BJ (cell line): ENCODE results near the gene HOXA5. TPM values are rescaled to one million over a fixed set of nuclear protein-coding genes. Genes with fewer than 3 reads are reported as not detected.
A peak's percentile ranks its signal among the peaks of the same experiment; 100 is the strongest.

Experiments
- CTCF ChIA-PET: fragments of 350-600 bp; formaldehyde crosslinking; extraction: SDS; loops from one replicate; lab custom pipeline; 2021; ENCODE audit warnings: antibody characterized with exemption, inconsistent platforms; lab: Yijun Ruan, JAX
- POLR2A ChIA-PET: fragments of 300-600 bp; sonication (Branson Sonifier 250); formaldehyde crosslinking; extraction: SDS; loops from one replicate; lab custom pipeline; 2021; ENCODE audit warnings: antibody characterized with exemption; lab: Charles Lee
- DNase-seq: peaks from one replicate; pipeline ENCODE4 v3.0.0-alpha.2; 2011; ENCODE audit warnings: low read depth
- H3K27me3 ChIP-seq: 2 replicates; pipeline ENCODE4 v1.6.0; 2011; ENCODE audit warnings: low read length; ENCODE audit not compliant: control insufficient read depth, insufficient read depth
- H3K36me3 ChIP-seq: 2 replicates; pipeline ENCODE4 v1.5.1; 2011; ENCODE audit warnings: low read length; ENCODE audit not compliant: control insufficient read depth, insufficient read depth
- H3K4me3 ChIP-seq: 2 replicates; pipeline ENCODE4 v1.5.1; 2011; ENCODE audit warnings: low read depth, mild to moderate bottlenecking, control low read depth, low read length
- CTCF ChIP-seq: IDR thresholded peaks from 2 replicates; pipeline ENCODE4 v1.5.1; 2011; ENCODE audit warnings: low read depth, mild to moderate bottlenecking, control low read depth, inconsistent platforms, low read length, moderate library complexity; ENCODE audit not compliant: insufficient read depth
- polyA minus RNA-seq: library from RNA; depleted of rRNA, polyadenylated mRNA; stranded (reverse); fragments of >200 nt; gene quantifications from 2 replicates; pipeline ENCODE4 v1.2.3, GENCODE V29; 2011; rRNA and poly(A)+ RNA removed
- polyA plus RNA-seq: library from polyadenylated mRNA; depleted of rRNA; stranded (reverse); fragments of >200 nt; gene quantifications from 2 replicates; pipeline ENCODE4 v1.2.3, GENCODE V29; 2011; rRNA removed

The HOXA5 gene
- polyA plus RNA-seq (1.2 and 1.7 TPM in 2 replicates), polyA minus RNA-seq (0.28 and 0.62 TPM in 2 replicates)

GRCh38 chr7:27143023-27143949 is at the start of gene HOXA5:
TSS of gene HOXA5 (minus strand) at chr7:27143681. CDS start at chr7:27143607, 74 bp downstream.
- peak within 1 kb of the TSS; percentile 50 for H3K4me3 ChIP-seq

DNA sequence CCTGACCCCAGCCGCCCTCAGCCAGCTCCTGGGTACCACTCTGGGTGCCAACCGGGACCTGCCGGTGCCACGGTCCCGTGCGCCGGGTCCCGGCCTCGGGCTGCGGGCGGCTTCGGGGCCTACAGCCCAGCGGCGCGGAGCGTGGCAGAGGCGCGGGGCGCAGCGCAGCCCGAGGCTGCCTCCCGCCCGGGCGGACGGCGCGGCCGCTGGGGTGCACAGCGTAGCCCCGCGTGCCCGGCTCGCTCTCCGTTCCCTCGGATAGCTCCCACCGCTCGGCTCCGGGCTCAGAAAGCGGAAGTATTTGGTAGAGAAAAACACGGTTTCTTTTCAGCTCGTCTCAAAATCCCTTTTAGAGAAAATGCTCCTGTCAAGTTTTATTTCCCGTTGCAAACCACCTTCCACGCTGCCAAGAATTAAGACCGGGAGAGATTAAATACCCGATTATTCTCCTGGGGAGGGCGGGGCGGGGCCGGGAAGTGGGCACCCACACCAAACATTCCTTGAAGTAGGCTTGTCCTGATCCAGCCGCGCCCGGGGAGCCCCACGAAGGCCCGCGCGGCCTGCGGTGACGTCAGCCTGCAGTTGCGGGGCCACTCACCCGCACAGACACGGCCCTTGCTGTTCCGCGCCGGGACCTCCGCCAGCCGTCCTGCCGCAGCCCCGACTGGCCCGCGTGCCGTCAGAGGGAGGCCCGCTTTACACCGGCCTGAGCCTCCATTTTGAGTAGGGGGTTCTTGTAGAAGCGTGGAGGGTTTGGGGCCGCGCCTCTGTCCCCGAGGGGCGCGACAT is 49.3 kb upstream of the HOXA5 start:
- DNase-seq, result no peak
- Histone ChIP-seq H3K4me3 (peak overlapping the region; percentile 55), H3K36me3 (peaks cover 2% of the 10 kb centered on the region), H3K27me3 (no peaks in the 10 kb centered on the region)
- no peak for TF ChIP-seq CTCF
- CTCF ChIA-PET, result interaction anchor here (0.6 to 12.5 kb wide), 4 partner anchors 10 to 835 kb away, joined by 3 to 187 read pairs (median 7); partner anchors contain the start of genes HOXA10 and HOXA9
- POLR2A ChIA-PET, result interaction anchor here (0.6 kb wide), 2 partner anchors 32 to 461 kb away, joined by 5 to 12 read pairs; no protein-coding TSS in a partner anchor

More at GRCh38 chr7:27143023-27143949, at the start of gene HOXA5:
- ChIA-PET CTCF (interaction anchor here (0.6 to 5.9 kb wide), 35 partner anchors 9 to 1247 kb away, joined by 3 to 59 read pairs (median 4); partner anchors contain the start of genes HOXA3, HOXA4 and HOXA7), POLR2A (interaction anchor here (0.6 kb wide), 2 partner anchors 13 to 432 kb away, joined by 3 to 4 read pairs; partner anchors contain the start of gene HOXA7)
- no peak for DNase-seq
- Histone ChIP-seq H3K27me3 (no peaks in the 10 kb centered on the region), H3K36me3 (peaks cover 1% of the 10 kb centered on the region; the same call in 1 of the 2 replicates)
- no peak; the same call in 1 of the 2 replicates for TF ChIP-seq CTCF

DNA sequence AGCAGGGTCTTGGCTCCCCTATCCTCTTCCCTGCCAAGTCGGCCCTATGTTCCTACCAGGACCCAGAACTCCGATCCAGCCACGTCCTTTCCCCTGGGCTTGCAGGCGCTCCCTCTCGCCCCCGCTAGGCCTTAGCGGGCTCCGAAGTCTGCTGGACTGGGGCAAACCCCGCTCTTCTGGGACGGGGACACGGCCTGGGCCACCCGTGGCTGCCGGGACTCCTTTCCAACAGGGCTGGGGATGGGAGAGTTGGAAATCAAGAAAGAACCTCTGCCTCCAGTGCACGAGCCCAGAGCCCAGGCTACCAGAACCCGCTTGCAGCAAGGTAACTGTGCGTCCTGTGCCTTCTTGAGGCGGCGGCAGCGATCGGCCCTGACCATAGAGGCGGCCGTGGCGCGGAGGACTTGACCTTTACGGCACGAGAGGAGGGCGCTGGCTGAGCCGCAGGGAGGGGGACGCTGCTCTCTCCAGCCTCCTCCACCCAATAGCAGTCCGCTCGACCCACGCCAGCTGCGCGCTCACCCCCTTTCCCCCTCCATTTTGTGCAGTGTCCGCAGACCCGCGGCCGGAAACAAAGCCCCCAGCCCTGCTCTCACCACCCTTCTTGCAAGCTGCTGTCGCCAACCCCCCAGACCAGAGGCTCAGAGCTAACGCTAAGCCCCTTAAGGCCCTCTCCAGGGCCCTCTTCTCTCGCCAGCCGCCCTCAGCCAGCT is 48.5 kb upstream of the HOXA5 start:
- Histone ChIP-seq H3K4me3 (peak overlapping the region; percentile 55), H3K36me3 (peaks cover 2% of the 10 kb centered on the region), H3K27me3 (no peaks in the 10 kb centered on the region)
- ChIA-PET CTCF (interaction anchor here (1.0 to 12.5 kb wide), 4 partner anchors 9 to 836 kb away, joined by 3 to 187 read pairs (median 7); partner anchors contain the start of genes HOXA10 and HOXA9), POLR2A (interaction anchor here (0.6 kb wide), 1 partner anchor 31 kb away, joined by 12 read pairs; no protein-coding TSS in a partner anchor)
- DNase-seq, result no peak
- TF ChIP-seq CTCF, result 0 out of 2 replicates have a peak, but pooled peaks have one; percentile 5

DNA sequence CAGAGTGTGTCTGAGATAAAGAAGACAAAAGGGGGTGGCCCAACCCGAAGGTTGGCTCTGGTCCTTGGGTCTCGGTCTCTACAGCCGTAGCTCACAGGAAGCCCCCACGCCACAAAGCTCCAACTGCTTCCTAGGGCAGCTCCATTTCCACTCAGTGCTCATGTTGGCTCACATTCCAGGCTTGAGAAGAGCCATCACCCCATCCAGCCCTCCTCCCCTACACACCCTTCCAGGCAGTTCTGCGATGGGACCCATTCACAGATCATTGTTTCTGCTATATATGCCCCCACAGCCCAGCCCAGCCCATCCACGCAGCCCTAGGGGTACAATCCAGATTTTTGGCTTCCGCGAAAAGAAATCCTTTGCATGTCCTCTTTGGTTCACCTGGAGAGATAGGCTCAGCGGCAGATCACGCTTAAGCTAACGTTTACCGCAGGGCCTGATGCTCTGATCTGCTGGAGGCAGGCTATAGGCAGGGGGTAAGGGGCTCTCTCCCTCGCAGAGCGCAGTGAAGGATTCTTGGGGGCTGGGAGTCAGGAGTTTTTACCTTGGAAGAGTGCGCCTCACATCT is 47.8 kb upstream of the HOXA5 start:
- no peak for TF ChIP-seq CTCF
- ChIA-PET CTCF (interaction anchor here (0.9 to 12.5 kb wide), 7 partner anchors 9 to 906 kb away, joined by 3 to 187 read pairs (median 5); partner anchors contain the start of genes HOXA10, HOXA13 and HOXA9), POLR2A (interaction anchor here (0.6 to 1.0 kb wide), 4 partner anchors 11 to 1405 kb away, joined by 3 to 7 read pairs (median 3); no protein-coding TSS in a partner anchor)
- Histone ChIP-seq H3K4me3 (peak overlapping the region; percentile 55), H3K36me3 (peaks cover 2% of the 10 kb centered on the region), H3K27me3 (no peaks in the 10 kb centered on the region)
- no peak for DNase-seq
